Measurements from ENCODE around the gene FGD3.

The FGD3 gene

DNA sequence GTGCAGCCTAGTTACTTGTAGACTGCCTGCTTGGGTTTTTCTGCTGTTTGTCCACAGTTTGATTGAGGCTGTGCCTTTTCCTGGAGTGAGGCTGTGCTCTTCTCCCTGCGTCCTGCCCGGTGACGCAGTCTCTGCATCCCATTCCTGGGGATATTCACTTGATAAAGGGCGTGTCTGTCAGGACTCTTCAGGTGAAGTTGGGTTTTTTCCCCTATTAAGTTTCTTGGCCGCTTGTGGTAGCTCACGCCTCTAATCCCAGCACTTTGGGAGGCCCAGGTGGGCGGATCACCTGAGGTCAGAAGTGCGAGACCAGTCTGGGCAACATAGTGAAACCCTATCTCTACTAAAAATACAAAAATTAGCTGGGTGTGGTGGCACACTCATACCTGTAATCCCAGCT is 61.1 kb downstream of the FGD3 start:
- TF ChIP-seq EZH2phosphoT487 (IDR thresholded peaks at IDR 0.05; ENCODE audit: borderline replicate concordance, low read length): no peak
- TF ChIP-seq, protein P1, sequence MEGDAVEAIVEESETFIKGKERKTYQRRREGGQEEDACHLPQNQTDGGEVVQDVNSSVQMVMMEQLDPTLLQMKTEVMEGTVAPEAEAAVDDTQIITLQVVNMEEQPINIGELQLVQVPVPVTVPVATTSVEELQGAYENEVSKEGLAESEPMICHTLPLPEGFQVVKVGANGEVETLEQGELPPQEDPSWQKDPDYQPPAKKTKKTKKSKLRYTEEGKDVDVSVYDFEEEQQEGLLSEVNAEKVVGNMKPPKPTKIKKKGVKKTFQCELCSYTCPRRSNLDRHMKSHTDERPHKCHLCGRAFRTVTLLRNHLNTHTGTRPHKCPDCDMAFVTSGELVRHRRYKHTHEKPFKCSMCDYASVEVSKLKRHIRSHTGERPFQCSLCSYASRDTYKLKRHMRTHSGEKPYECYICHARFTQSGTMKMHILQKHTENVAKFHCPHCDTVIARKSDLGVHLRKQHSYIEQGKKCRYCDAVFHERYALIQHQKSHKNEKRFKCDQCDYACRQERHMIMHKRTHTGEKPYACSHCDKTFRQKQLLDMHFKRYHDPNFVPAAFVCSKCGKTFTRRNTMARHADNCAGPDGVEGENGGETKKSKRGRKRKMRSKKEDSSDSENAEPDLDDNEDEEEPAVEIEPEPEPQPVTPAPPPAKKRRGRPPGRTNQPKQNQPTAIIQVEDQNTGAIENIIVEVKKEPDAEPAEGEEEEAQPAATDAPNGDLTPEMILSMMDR (IDR thresholded peaks at IDR 0.05; ENCODE audit: low read depth, low read length, poor library complexity, severe bottlenecking): no peak
- no peaks in the 10 kb centered on the region for H4K20me1 ChIP-seq (ENCODE audit: control insufficient read depth, insufficient read depth, low read depth, low read length)
- no peak overlapping the region for H3K4me2 ChIP-seq (ENCODE audit: low read length)
- H3K9me2 ChIP-seq (replicated peaks; ENCODE audit: control insufficient read depth, low read length): no peaks in the 10 kb centered on the region
- H3K27ac ChIP-seq (ENCODE audit: low read depth, low read length): no peak overlapping the region
- no peaks in the 10 kb centered on the region for H3K9me3 ChIP-seq (ENCODE audit: control insufficient read depth, insufficient read depth, low read length)
- no peaks in the 10 kb centered on the region for H3K27me3 ChIP-seq (ENCODE audit: control insufficient read depth, low read length)
- peaks cover 17% of the 10 kb centered on the region for H3K36me3 ChIP-seq (ENCODE audit: control insufficient read depth, low read length)
- no peak overlapping the region for H3K4me3 ChIP-seq (ENCODE audit: low read length)
- no peaks in the 10 kb centered on the region for H3K79me2 ChIP-seq (ENCODE audit: control insufficient read depth, low read length)
- H3K4me1 ChIP-seq (ENCODE audit: control insufficient read depth, low read length): peaks cover 10% of the 10 kb centered on the region
- H3F3A ChIP-seq (ENCODE audit: control insufficient read depth, insufficient read depth): no peaks in the 10 kb centered on the region

DNA sequence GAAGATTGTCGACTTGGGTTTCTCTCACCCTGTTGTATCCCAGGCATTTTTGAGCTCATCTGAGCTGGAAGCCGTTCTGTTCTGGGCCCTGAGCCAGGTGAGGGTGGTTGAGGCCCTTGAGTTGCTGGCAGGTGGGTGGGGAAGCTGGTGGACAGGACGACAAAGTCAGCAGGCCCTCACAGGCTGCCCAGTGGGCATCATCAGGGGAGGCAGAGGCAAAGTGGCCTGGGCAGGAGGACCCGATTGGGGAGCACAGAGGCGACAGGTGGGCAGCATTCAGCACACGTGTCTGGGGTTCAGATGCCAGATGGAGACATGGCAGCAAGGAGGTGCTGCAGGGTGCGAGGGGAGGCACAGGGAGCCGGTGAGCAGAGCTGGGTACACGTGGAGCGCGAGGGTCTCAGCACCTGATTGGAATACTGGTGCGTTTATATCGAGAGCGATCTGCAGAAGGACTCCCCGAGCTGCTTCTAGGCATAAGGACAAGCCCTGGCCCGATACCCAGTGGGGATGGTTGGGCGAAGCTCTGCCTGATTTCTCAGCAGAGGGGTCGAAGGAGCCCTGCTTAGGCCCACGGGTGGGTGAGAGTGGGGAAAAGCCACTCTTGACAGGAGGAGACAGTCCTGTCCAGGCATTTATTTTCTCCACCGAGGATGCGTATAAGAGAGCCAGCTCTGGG is 62.2 kb downstream of the FGD3 start:
- no peaks in the 10 kb centered on the region for H3K79me2 ChIP-seq (ENCODE audit: control insufficient read depth, low read length)
- H3K4me3 ChIP-seq (ENCODE audit: low read length): no peak overlapping the region
- H3F3A ChIP-seq (ENCODE audit: control insufficient read depth, insufficient read depth): no peaks in the 10 kb centered on the region
- H3K9me3 ChIP-seq (ENCODE audit: control insufficient read depth, insufficient read depth, low read length): no peaks in the 10 kb centered on the region
- H3K9me2 ChIP-seq (replicated peaks; ENCODE audit: control insufficient read depth, low read length): no peaks in the 10 kb centered on the region
- TF ChIP-seq, protein P1 (IDR thresholded peaks at IDR 0.05; ENCODE audit: low read depth, low read length, poor library complexity, severe bottlenecking): no peak
- no peak for TF ChIP-seq EZH2phosphoT487 (IDR thresholded peaks at IDR 0.05; ENCODE audit: borderline replicate concordance, low read length)
- no peaks in the 10 kb centered on the region for H3K27me3 ChIP-seq (ENCODE audit: control insufficient read depth, low read length)
- no peaks in the 10 kb centered on the region for H4K20me1 ChIP-seq (ENCODE audit: control insufficient read depth, insufficient read depth, low read depth, low read length)
- peaks cover 12% of the 10 kb centered on the region for H3K36me3 ChIP-seq (ENCODE audit: control insufficient read depth, low read length)
- no peak overlapping the region for H3K4me2 ChIP-seq (ENCODE audit: low read length)
- peaks cover 4% of the 10 kb centered on the region; the same call in 1 of the 2 replicates for H3K4me1 ChIP-seq (ENCODE audit: control insufficient read depth, low read length)
- no peak overlapping the region for H3K27ac ChIP-seq (ENCODE audit: low read depth, low read length)

DNA sequence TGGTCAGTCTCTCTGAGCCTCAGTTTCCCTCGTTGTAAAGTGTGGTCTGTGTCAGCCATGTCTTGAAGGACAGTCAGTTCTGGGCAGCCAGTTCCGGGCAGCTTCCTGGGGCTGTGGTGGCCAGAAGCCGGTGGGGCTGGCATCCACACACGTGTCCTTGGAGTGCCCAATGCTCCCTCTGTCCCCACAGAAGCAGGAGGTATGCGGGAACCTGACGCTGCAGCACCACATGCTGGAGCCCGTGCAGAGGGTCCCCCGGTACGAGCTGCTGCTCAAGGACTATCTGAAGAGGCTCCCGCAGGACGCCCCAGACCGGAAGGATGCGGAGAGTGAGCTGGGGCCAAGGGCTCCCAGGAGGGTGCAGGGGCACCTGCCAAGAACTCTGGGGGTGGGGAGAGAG is 62.7 kb downstream of the FGD3 start:
- Histone ChIP-seq H3F3A (ENCODE audit: control insufficient read depth, insufficient read depth) (no peaks in the 10 kb centered on the region), H3K27me3 (ENCODE audit: control insufficient read depth, low read length) (no peaks in the 10 kb centered on the region), H3K9me3 (ENCODE audit: control insufficient read depth, insufficient read depth, low read length) (no peaks in the 10 kb centered on the region), H3K36me3 (ENCODE audit: control insufficient read depth, low read length) (peaks cover 12% of the 10 kb centered on the region), H3K27ac (ENCODE audit: low read depth, low read length) (no peak overlapping the region), H4K20me1 (ENCODE audit: control insufficient read depth, insufficient read depth, low read depth, low read length) (no peaks in the 10 kb centered on the region), H3K4me1 (ENCODE audit: control insufficient read depth, low read length) (peaks cover 4% of the 10 kb centered on the region; the same call in 1 of the 2 replicates), H3K4me3 (ENCODE audit: low read length) (no peak overlapping the region), H3K9me2 (replicated peaks; ENCODE audit: control insufficient read depth, low read length) (no peaks in the 10 kb centered on the region), H3K4me2 (ENCODE audit: low read length) (no peak overlapping the region), H3K79me2 (ENCODE audit: control insufficient read depth, low read length) (no peaks in the 10 kb centered on the region)
- TF ChIP-seq, protein P1 (IDR thresholded peaks at IDR 0.05; ENCODE audit: low read depth, low read length, poor library complexity, severe bottlenecking): no peak
- no peak for TF ChIP-seq EZH2phosphoT487 (IDR thresholded peaks at IDR 0.05; ENCODE audit: borderline replicate concordance, low read length)
